ENCODE results near the gene ERAL1. TPM values are rescaled to one million over a fixed set of nuclear protein-coding genes. Genes with fewer than 3 reads are reported as not detected.
A peak's percentile ranks its signal among the peaks of the same experiment; 100 is the strongest.

The ERAL1 gene
- total RNA-seq, 1 donor from 2014 or later = 31.8 TPM

- no peak for TF ChIP-seq CTCF (IDR thresholded peaks at IDR 0.05)
- no peaks in the 10 kb centered on the region for H3K9me3 Mint-ChIP-seq (ENCODE audit: low read depth)
- H3K36me3 Mint-ChIP-seq (ENCODE audit: low read depth) = peaks cover 26% of the 10 kb centered on the region
- H3K4me1 Mint-ChIP-seq (ENCODE audit: low read depth) = peaks cover 14% of the 10 kb centered on the region
- no peak overlapping the region for H3K4me3 Mint-ChIP-seq (ENCODE audit: unreplicated experiment)
- H3K27me3 Mint-ChIP-seq (ENCODE audit: low read depth) = no peaks in the 10 kb centered on the region
- DNase-seq (ENCODE audit: low spot score) = no peak
- H3K27ac Mint-ChIP-seq (ENCODE audit: unreplicated experiment) = no peak overlapping the region
These were observed 52.1 kb downstream of the ERAL1 start for GRCh38 chr17:28906706-28907438.

- no peak for DNase-seq (ENCODE audit: low spot score)
- Mint-ChIP-seq H3K4me1 (ENCODE audit: low read depth) (peaks cover 10% of the 10 kb centered on the region), H3K36me3 (ENCODE audit: low read depth) (peaks cover 33% of the 10 kb centered on the region), H3K9me3 (ENCODE audit: low read depth) (no peaks in the 10 kb centered on the region), H3K27me3 (ENCODE audit: low read depth) (no peaks in the 10 kb centered on the region), H3K4me3 (ENCODE audit: unreplicated experiment) (no peak overlapping the region), H3K27ac (ENCODE audit: unreplicated experiment) (peak overlapping the region; percentile 49)
- TF ChIP-seq CTCF (IDR thresholded peaks at IDR 0.05) = no peak
These were observed 53.1 kb downstream of the ERAL1 start for GRCh38 chr17:28907709-28908475.

- Mint-ChIP-seq H3K9me3 (ENCODE audit: low read depth) (no peaks in the 10 kb centered on the region), H3K36me3 (ENCODE audit: low read depth) (peaks cover 39% of the 10 kb centered on the region), H3K4me3 (ENCODE audit: unreplicated experiment) (no peak overlapping the region), H3K27ac (ENCODE audit: unreplicated experiment) (peak overlapping the region; percentile 80), H3K27me3 (ENCODE audit: low read depth) (no peaks in the 10 kb centered on the region), H3K4me1 (ENCODE audit: low read depth) (peaks cover 7% of the 10 kb centered on the region)
- no peak for DNase-seq (ENCODE audit: low spot score)
- no peak for TF ChIP-seq CTCF (IDR thresholded peaks at IDR 0.05)
These were observed 53.9 kb downstream of the ERAL1 start for GRCh38 chr17:28908640-28909167.

GRCh38 chr17:28910534-28910933, 55.7 kb downstream of the ERAL1 start:
- H3K27ac Mint-ChIP-seq (ENCODE audit: unreplicated experiment) = no peak overlapping the region
- H3K4me3 Mint-ChIP-seq (ENCODE audit: unreplicated experiment) = no peak overlapping the region
- DNase-seq (ENCODE audit: low spot score) = no peak
- H3K27me3 Mint-ChIP-seq (ENCODE audit: low read depth) = no peaks in the 10 kb centered on the region
- peaks cover 52% of the 10 kb centered on the region for H3K36me3 Mint-ChIP-seq (ENCODE audit: low read depth)
- TF ChIP-seq CTCF (IDR thresholded peaks at IDR 0.05) = no peak
- H3K9me3 Mint-ChIP-seq (ENCODE audit: low read depth) = no peaks in the 10 kb centered on the region
- peaks cover 7% of the 10 kb centered on the region for H3K4me1 Mint-ChIP-seq (ENCODE audit: low read depth)

Small RNA genes within 50 kb of the gene (microRNA-seq; reads per million reads assigned to microRNA genes)
- gene MIR451B (ENCODE audit: borderline number of aligned reads) = not detected

Other genes with a start within 250 kb of the ERAL1 start
- 4.7 to 9.0 TPM (median 6.4 TPM) in 3 replicates for gene RSKR, start 240.8 kb upstream of the ERAL1 start, total RNA-seq
- gene BLTP2, start 209.9 kb upstream of the ERAL1 start, total RNA-seq = 112 to 158 TPM (median 114 TPM) in 3 replicates
- 53.6 to 58.2 TPM (median 57.8 TPM) in 3 replicates for gene SDF2, start 193.1 kb upstream of the ERAL1 start, total RNA-seq
- gene SUPT6H, start 192.8 kb upstream of the ERAL1 start, total RNA-seq = 63.5 to 81.5 TPM (median 63.9 TPM) in 3 replicates
- gene PROCA1, start 143.1 kb upstream of the ERAL1 start, total RNA-seq = 1.4 to 2.3 TPM (median 2.0 TPM) in 3 replicates
- gene RAB34, start 137.1 kb upstream of the ERAL1 start, total RNA-seq = 128 to 132 TPM (median 131 TPM) in 3 replicates
- 853 to 1,026 TPM (median 884 TPM) in 3 replicates for gene RPL23A, start 135.0 kb upstream of the ERAL1 start, total RNA-seq
- 12.4 to 12.9 TPM (median 12.6 TPM) in 3 replicates for gene TLCD1, start 128.8 kb upstream of the ERAL1 start, total RNA-seq
- 5.3 to 6.1 TPM (median 5.5 TPM) in 3 replicates for gene NEK8, start 126.2 kb upstream of the ERAL1 start, total RNA-seq
- 68.0 to 76.3 TPM (median 73.3 TPM) in 3 replicates for gene TRAF4, start 111.0 kb upstream of the ERAL1 start, total RNA-seq
- gene FAM222B, start 12.2 kb upstream of the ERAL1 start, total RNA-seq = 18.5 to 22.7 TPM (median 21.0 TPM) in 3 replicates
- 46.6 to 74.1 TPM (median 65.8 TPM) in 3 replicates for gene FLOT2, start 42.7 kb downstream of the ERAL1 start, total RNA-seq
- 4.4 to 6.0 TPM (median 5.8 TPM) in 3 replicates for gene DHRS13, start 48.1 kb downstream of the ERAL1 start, total RNA-seq
- 30.2 to 49.2 TPM (median 33.6 TPM) in 3 replicates for gene PHF12, start 96.5 kb downstream of the ERAL1 start, total RNA-seq
- gene SEZ6, start 151.0 kb downstream of the ERAL1 start, total RNA-seq = 0.35 to 0.46 TPM in 2 of 3 replicates, not detected in the other
- 1.5 to 2.3 TPM (median 2.2 TPM) in 3 replicates for gene PIPOX, start 188.1 kb downstream of the ERAL1 start, total RNA-seq

All from chondrocyte (in vitro differentiated cells).